HG02642 (cell line): ENCODE measurements around the gene HBE1.
A peak's percentile ranks its signal among the peaks of the same experiment; 100 is the strongest.

ENCODE experiments used
- ATAC-seq: cut with Tn5 transposase; IDR thresholded peaks from one replicate; pipeline ENCODE4 v1.9.1; 2021; ENCODE audit warnings: mild to moderate bottlenecking; ENCODE audit not compliant: unreplicated experiment, poor library complexity

The HBE1 gene

GRCh38 chr11:5286351-5286750, 16.6 kb upstream of the HBE1 start:
- ATAC-seq = no peak

- ATAC-seq = no peak
These were observed 16.1 kb upstream of the HBE1 start for GRCh38 chr11:5285703-5286340.

GRCh38 chr11:5284637-5285036, 14.9 kb upstream of the HBE1 start:
- no peak for ATAC-seq

- no peak for ATAC-seq
These were observed 14.1 kb upstream of the HBE1 start for GRCh38 chr11:5283882-5284281.

- no peak for ATAC-seq
These were observed 13.3 kb upstream of the HBE1 start for GRCh38 chr11:5283086-5283485.

- no peak for ATAC-seq
These were observed 12.9 kb upstream of the HBE1 start for GRCh38 chr11:5282628-5283027.

GRCh38 chr11:5281596-5281995, 11.9 kb upstream of the HBE1 start:
- ATAC-seq = no peak

GRCh38 chr11:5280582-5281102, 10.9 kb upstream of the HBE1 start:
- peak; percentile 96 for ATAC-seq

- ATAC-seq = no peak
These were observed 9.8 kb upstream of the HBE1 start for GRCh38 chr11:5279471-5280090.

- ATAC-seq = no peak
These were observed 8.2 kb upstream of the HBE1 start for GRCh38 chr11:5277807-5278382.

- ATAC-seq = no peak
These were observed 7.0 kb upstream of the HBE1 start for GRCh38 chr11:5276697-5277096.

GRCh38 chr11:5275369-5276110, 5.8 kb upstream of the HBE1 start:
- ATAC-seq = no peak

GRCh38 chr11:5274395-5274794, 4.7 kb upstream of the HBE1 start:
- no peak for ATAC-seq

GRCh38 chr11:5272395-5273017, 2.8 kb upstream of the HBE1 start:
- no peak for ATAC-seq

- ATAC-seq = no peak
These were observed 2.6 kb downstream of the HBE1 start for GRCh38 chr11:5267033-5267563.

GRCh38 chr11:5266609-5267008, 3.1 kb downstream of the HBE1 start:
- ATAC-seq = no peak

GRCh38 chr11:5265832-5266231, 3.9 kb downstream of the HBE1 start:
- ATAC-seq = no peak

GRCh38 chr11:5258543-5259262, 11.0 kb downstream of the HBE1 start:
- no peak for ATAC-seq

- no peak for ATAC-seq
These were observed 12.4 kb downstream of the HBE1 start for GRCh38 chr11:5257296-5257695.
